HepG2 (cell line): ENCODE results near the gene ARL10. TPM values are rescaled to one million over a fixed set of nuclear protein-coding genes. Genes with fewer than 3 reads are reported as not detected.
A peak's percentile ranks its signal among the peaks of the same experiment; 100 is the strongest.

ENCODE experiments used
- ARID2 ChIP-seq: sonication (generic); formaldehyde crosslinking; IDR thresholded peaks from 2 replicates; pipeline ENCODE4 v1.8.1; 2022; ENCODE audit warnings: mild to moderate bottlenecking, missing genetic modification reagents, borderline replicate concordance
- BORCS8-MEF2B ChIP-seq: sonication (generic); formaldehyde crosslinking; IDR thresholded peaks from 2 replicates; pipeline ENCODE4 v1.8.0; 2022; ENCODE audit warnings: mild to moderate bottlenecking, missing genetic modification reagents
- CBFB ChIP-seq: sonication (generic); formaldehyde crosslinking; IDR thresholded peaks from 2 replicates; pipeline ENCODE4 v1.4.0; 2020; ENCODE audit warnings: missing genetic modification reagents
- EP300 ChIP-seq, 3 experiments: sonication (generic) in 1 of 3; formaldehyde crosslinking in 1 of 3; IDR thresholded peaks; 2 replicates each; pipeline versions ENCODE4 v1.5.1 to v1.6.1; 2011 to 2020; ENCODE audit warnings: low read depth in 2 of 3, low read length in 2 of 3, borderline replicate concordance in 1 of 3, improper control_type of control experiment in 1 of 3, mild to moderate bottlenecking in 1 of 3, missing genetic modification reagents in 1 of 3, moderate library complexity in 1 of 3
- HCFC1 ChIP-seq: fragments of 150-350 bp; IDR thresholded peaks from 2 replicates; pipeline ENCODE4 v1.6.1; 2014; ENCODE audit warnings: low read depth, low read length
- KDM3A ChIP-seq: IDR thresholded peaks from 2 replicates; pipeline ENCODE4 v1.6.1; 2018; ENCODE audit warnings: low read depth, missing compliant biosample characterization
- NFE2L2 ChIP-seq: fragments of 150-350 bp; IDR thresholded peaks from 2 replicates; pipeline ENCODE4 v1.6.1; 2014; ENCODE audit warnings: low read length
- NPAS2 ChIP-seq: sonication (generic); formaldehyde crosslinking; IDR thresholded peaks from 2 replicates; pipeline ENCODE4 v1.8.0; 2022; ENCODE audit warnings: mild to moderate bottlenecking, missing genetic modification reagents, borderline replicate concordance
- RBM22 ChIP-seq: fragments of 200-400 bp; formaldehyde crosslinking; optimal IDR thresholded peaks from 2 replicates; pipeline ENCODE3; 2017; ENCODE audit warnings: mild to moderate bottlenecking, low read length, moderate library complexity
- RNF2 ChIP-seq: fragments of 450-650 bp; conservative IDR thresholded peaks from 2 replicates; pipeline ENCODE4 v1.6.1; 2016; ENCODE audit warnings: low read depth
- SMAD9 ChIP-seq: sonication (generic); formaldehyde crosslinking; IDR thresholded peaks from 2 replicates; pipeline ENCODE4 v1.5.1; 2020; ENCODE audit warnings: mild to moderate bottlenecking, missing genetic modification reagents
- STAT5B ChIP-seq: sonication (generic); formaldehyde crosslinking; IDR thresholded peaks from 2 replicates; pipeline ENCODE4 v1.4.0; 2020; ENCODE audit warnings: missing genetic modification reagents
- XBP1 ChIP-seq: sonication (generic); formaldehyde crosslinking; IDR thresholded peaks from 2 replicates; pipeline ENCODE4 v1.5.0; 2020; ENCODE audit warnings: missing genetic modification reagents
- ZNF253 ChIP-seq: sonication (generic); formaldehyde crosslinking; IDR thresholded peaks from 2 replicates; pipeline ENCODE4 v1.8.0; 2022; ENCODE audit warnings: mild to moderate bottlenecking, missing genetic modification reagents, borderline replicate concordance
- ZNF33B ChIP-seq: sonication (generic); formaldehyde crosslinking; IDR thresholded peaks from 2 replicates; pipeline ENCODE4 v1.5.1; 2020; ENCODE audit warnings: mild to moderate bottlenecking, missing genetic modification reagents
- ZNF550 ChIP-seq: sonication (generic); formaldehyde crosslinking; IDR thresholded peaks from 2 replicates; pipeline ENCODE4 v1.4.0; 2020; ENCODE audit warnings: mild to moderate bottlenecking, missing genetic modification reagents, borderline replicate concordance
- ZNF629 ChIP-seq: sonication (generic); formaldehyde crosslinking; conservative IDR thresholded peaks from 2 replicates; pipeline ENCODE4 v1.5.0; 2020; ENCODE audit warnings: missing genetic modification reagents
- ZNF790 ChIP-seq: sonication (generic); formaldehyde crosslinking; IDR thresholded peaks from 2 replicates; pipeline ENCODE4 v1.8.0; 2022; ENCODE audit warnings: missing genetic modification reagents, mild to moderate bottlenecking, borderline replicate concordance
- polyA plus RNA-seq, 8 experiments: library from polyadenylated mRNA; depleted of rRNA in 3 of 8; stranded (reverse) in 7 of 8; unstranded in 1 of 8; fragments of >200 nt; fragmentation: Illumina TruSeq in 4 of 8; extraction: Trizol in 4 of 8; gene quantifications; 2 replicates each; pipeline versions ENCODE4 v1.2.1 to v1.2.3, GENCODE V29; 2011 to 2016; ENCODE audit warnings: low read depth in 4 of 8, missing spikeins in 1 of 8, mixed read lengths in 1 of 8; ENCODE audit not compliant: insufficient read depth in 1 of 8
- total RNA-seq, 5 experiments: library from RNA; depleted of rRNA; stranded (reverse); fragments of >200 nt; fragmentation: Illumina TruSeq; extraction: Trizol; gene quantifications; 2 replicates each; pipeline ENCODE4 v1.2.3, GENCODE V29; 2016; ENCODE audit warnings: low read depth in 1 of 5
- TF ChIP-seq, protein P1 (sequence below): sonication (generic); formaldehyde crosslinking; IDR thresholded peaks from 2 replicates; pipeline ENCODE4 v1.4.0; 2020; ENCODE audit warnings: mild to moderate bottlenecking, missing genetic modification reagents
- TF ChIP-seq, protein P2 (sequence below): sonication (generic); formaldehyde crosslinking; IDR thresholded peaks from 2 replicates; pipeline ENCODE4 v1.9.0; 2022; ENCODE audit warnings: low read depth, missing genetic modification reagents
- TF ChIP-seq, protein P3 (sequence below): sonication (generic); formaldehyde crosslinking; IDR thresholded peaks from 2 replicates; pipeline ENCODE4 v1.4.0; 2020; ENCODE audit warnings: missing genetic modification reagents
- TF ChIP-seq, protein P4 (sequence below): sonication (generic); formaldehyde crosslinking; IDR thresholded peaks from 2 replicates; pipeline ENCODE4 v1.4.0; 2020; ENCODE audit warnings: mild to moderate bottlenecking, low read depth, missing genetic modification reagents

The ARL10 gene
- total and polyA plus RNA-seq, 2 of the 13 experiments (the other 11 are each of a cell fraction or from before 2014, with no cell fraction given) = 0.18 to 0.50 TPM

DNA sequence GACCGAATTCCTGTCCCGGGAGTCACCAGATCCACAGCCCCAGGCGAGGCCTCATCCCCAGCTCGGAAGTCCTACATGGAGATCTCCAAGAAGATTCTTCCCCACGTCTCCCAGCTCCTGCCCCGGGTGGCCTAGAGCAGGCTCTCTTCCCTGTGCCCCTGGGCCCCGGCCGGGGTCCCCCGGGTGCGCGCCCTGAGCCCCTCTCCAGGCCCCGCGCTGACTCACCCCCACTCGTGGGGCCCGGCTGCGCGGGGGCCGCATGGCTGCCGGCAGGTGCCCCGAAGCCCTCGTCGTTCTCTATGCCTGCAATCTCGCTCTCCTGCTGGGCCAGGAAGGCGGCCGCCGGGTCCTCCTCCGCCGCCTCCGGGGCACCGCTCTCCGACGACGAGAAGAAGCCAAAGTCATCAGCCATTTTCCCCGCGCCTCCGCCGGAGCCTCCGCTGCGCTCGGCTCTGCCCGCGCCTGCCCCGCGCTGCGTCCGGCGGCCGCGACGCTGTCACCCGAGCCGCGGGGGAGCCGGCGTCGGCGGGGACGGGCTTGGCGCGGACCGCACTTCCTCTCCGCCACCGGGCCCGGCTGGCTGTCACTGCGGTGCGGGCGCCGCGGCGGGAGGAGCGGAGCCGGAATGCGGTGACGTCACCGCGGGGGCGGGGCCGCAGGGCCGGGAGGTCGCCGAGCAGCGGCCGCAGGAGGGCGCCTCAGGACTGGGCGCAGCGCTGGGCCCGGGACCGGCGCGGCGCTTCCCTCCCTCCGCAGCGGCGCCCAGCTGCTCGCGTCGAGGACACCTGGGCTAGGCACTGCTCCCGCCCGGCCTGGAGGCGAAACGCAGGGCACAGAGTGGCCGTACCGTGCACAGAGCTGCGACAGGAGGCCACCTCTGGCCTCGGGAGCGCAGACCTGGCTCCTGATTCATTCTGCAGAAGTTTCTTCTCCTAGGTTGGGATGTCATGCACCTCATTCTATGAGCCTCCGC lies 51.0 kb downstream of the ARL10 start, which contains the start of gene CLTB (continued):
- no peak; the same call in 1 of the 2 replicates for TF ChIP-seq ZNF790 (CRISPR knock-in tag)
- TF ChIP-seq ARID2 (CRISPR knock-in tag) = no peak
- TF ChIP-seq BORCS8-MEF2B (CRISPR knock-in tag) = no peak
- no peak; the same call in 1 of the 2 replicates for TF ChIP-seq ZNF629
- TF ChIP-seq, protein P1, sequence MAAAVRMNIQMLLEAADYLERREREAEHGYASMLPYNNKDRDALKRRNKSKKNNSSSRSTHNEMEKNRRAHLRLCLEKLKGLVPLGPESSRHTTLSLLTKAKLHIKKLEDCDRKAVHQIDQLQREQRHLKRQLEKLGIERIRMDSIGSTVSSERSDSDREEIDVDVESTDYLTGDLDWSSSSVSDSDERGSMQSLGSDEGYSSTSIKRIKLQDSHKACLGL = no peak
- no peak for TF ChIP-seq ZNF550
- TF ChIP-seq XBP1 (CRISPR knock-in tag) = no peak
- TF ChIP-seq STAT5B (CRISPR knock-in tag) = no peak
- peak; percentile 36; the same call in 1 of the 2 replicates for TF ChIP-seq CBFB (CRISPR knock-in tag)
- TF ChIP-seq ZNF253 = no peak
- TF ChIP-seq, protein P2, sequence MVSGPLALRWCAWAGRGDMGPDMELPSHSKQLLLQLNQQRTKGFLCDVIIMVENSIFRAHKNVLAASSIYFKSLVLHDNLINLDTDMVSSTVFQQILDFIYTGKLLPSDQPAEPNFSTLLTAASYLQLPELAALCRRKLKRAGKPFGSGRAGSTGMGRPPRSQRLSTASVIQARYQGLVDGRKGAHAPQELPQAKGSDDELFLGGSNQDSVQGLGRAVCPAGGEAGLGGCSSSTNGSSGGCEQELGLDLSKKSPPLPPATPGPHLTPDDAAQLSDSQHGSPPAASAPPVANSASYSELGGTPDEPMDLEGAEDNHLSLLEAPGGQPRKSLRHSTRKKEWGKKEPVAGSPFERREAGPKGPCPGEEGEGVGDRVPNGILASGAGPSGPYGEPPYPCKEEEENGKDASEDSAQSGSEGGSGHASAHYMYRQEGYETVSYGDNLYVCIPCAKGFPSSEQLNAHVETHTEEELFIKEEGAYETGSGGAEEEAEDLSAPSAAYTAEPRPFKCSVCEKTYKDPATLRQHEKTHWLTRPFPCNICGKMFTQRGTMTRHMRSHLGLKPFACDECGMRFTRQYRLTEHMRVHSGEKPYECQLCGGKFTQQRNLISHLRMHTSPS (CRISPR knock-in tag) = peak; percentile 61; the same call in 1 of the 2 replicates
- no peak for TF ChIP-seq NPAS2 (CRISPR knock-in tag)
- TF ChIP-seq, protein P3, sequence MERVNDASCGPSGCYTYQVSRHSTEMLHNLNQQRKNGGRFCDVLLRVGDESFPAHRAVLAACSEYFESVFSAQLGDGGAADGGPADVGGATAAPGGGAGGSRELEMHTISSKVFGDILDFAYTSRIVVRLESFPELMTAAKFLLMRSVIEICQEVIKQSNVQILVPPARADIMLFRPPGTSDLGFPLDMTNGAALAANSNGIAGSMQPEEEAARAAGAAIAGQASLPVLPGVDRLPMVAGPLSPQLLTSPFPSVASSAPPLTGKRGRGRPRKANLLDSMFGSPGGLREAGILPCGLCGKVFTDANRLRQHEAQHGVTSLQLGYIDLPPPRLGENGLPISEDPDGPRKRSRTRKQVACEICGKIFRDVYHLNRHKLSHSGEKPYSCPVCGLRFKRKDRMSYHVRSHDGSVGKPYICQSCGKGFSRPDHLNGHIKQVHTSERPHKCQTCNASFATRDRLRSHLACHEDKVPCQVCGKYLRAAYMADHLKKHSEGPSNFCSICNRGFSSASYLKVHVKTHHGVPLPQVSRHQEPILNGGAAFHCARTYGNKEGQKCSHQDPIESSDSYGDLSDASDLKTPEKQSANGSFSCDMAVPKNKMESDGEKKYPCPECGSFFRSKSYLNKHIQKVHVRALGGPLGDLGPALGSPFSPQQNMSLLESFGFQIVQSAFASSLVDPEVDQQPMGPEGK = peak; percentile 50; the same call in 1 of the 2 replicates
- TF ChIP-seq NFE2L2 = no peak
- no peak for TF ChIP-seq SMAD9
- TF ChIP-seq EP300 (IDR thresholded peaks at IDR 0.05; ENCODE audit: low read depth in 2 of 2, low read length in 2 of 2) = no peak
- TF ChIP-seq EP300 (CRISPR knock-in tag; IDR thresholded peaks at IDR 0.05; ENCODE audit: borderline replicate concordance) = no peak
- TF ChIP-seq, protein P4, sequence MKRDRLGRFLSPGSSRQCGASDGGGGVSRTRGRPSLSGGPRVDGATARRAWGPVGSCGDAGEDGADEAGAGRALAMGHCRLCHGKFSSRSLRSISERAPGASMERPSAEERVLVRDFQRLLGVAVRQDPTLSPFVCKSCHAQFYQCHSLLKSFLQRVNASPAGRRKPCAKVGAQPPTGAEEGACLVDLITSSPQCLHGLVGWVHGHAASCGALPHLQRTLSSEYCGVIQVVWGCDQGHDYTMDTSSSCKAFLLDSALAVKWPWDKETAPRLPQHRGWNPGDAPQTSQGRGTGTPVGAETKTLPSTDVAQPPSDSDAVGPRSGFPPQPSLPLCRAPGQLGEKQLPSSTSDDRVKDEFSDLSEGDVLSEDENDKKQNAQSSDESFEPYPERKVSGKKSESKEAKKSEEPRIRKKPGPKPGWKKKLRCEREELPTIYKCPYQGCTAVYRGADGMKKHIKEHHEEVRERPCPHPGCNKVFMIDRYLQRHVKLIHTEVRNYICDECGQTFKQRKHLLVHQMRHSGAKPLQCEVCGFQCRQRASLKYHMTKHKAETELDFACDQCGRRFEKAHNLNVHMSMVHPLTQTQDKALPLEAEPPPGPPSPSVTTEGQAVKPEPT (CRISPR knock-in tag) = no peak; the same call in 1 of the 2 replicates
- TF ChIP-seq HCFC1 = no peak
- TF ChIP-seq RBM22 = no peak
- TF ChIP-seq ZNF33B (CRISPR knock-in tag) = no peak; the same call in 1 of the 2 replicates
- TF ChIP-seq KDM3A (CRISPR knock-in tag) = peak; percentile 77; the same call in 1 of the 2 replicates
- TF ChIP-seq RNF2 = peak; percentile 66
